Measurements from ENCODE around the gene FLT3LG.
A peak's percentile ranks its signal among the peaks of the same experiment; 100 is the strongest.

The FLT3LG gene

DNA sequence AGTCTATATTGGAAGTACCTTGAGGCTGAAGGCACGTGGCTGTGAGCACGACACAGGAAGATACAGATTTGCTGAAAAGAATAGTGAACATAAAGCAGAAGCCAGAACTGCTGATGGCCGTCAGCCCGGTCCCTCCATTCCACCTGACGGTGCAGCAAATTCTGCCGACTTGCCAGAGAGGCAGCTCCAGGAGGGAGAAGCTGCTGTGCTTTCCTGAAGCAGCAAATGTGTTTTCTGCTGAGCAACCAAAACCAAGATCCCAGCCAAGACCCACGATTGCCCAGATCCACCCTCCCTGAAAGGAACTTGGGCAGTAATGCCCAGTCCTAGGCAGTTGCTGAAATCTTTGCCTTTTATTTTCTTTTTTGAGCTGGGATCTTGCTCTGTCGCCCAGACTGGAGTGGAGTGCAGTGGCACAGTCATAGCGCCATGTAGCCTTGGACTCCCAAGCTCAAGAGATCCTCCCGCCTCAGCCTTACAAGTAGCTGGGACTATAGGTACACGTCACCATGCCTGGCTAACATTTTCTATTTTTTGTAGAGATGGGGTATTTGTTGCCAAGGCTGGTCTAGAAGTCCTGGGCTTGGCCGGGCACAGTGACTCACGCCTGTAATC, 46.8 kb downstream of the FLT3LG start:
- no peak for DNase-seq

DNA sequence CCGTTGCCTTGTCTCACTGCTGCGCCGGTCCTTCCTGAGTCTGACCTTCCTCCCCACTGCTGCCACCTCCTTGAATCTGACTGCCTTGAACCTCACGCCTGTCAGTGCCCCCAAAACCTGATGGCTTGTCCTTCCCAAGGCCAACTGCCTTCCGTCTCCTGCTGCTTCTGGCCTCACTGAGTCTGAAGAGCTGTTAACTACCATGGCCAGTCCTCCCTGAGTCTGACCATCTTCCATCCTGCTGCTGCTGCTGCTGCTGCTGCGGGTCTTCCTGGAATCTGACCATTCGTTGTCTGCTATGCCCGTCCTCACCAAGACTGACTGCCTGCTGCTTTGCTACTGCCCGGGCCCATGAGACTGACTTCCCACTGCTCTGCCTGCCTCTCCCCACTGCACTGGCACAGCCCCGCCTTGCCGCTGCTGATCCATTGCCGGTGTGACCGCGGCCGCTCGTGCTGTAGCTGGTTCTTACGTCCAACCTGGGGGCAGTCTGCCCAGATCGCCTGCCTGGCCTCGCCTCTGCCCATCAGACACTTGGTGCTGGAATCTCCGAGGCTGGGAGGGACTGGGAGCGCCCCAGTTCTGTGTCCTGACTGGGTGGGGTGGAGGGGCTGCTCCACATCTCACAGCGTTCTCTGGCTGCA, 50.9 kb downstream of the FLT3LG start:
- no peak for DNase-seq

DNA sequence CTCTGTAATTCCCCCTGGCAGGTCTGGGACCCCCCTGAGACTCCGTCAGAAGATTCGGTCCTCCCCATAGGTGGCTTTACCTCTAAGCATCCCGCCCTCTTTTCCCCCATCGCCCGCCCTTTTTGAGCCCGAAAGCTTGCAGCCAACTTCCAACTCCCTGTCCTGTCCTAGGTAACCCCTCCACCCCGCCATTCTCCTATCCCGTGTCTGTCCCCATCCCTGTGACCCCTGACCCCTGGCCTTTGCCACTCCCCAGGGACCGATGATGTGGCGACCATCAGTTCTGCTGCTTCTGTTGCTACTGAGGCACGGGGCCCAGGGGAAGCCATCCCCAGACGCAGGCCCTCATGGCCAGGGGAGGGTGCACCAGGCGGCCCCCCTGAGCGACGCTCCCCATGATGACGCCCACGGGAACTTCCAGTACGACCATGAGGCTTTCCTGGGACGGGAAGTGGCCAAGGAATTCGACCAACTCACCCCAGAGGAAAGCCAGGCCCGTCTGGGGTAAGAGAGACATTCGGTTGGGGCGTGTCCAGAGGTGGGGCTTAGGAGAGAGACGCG, 54.3 kb downstream of the FLT3LG start:
- no peak for DNase-seq

DNA sequence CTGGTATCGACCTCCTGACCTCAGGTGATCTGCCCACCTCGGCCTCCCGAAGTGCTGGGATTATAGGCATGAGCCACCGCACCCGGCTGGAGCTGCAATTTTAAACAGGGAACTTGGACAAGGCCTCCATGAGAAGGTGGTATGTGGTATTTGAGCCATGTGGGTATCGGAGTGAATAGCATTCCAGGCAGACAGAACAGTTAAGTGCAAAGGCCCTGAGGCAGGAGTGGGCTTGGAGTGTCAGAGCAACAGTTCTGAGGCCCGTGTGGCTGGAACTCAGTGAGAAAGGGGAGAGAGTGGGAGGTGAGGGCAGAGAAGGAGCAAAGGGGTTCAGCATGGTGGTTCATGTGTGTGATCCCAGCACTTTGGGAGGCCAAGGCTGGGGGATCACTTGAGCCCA, 56.7 kb downstream of the FLT3LG start:
- no peak for DNase-seq

DNA sequence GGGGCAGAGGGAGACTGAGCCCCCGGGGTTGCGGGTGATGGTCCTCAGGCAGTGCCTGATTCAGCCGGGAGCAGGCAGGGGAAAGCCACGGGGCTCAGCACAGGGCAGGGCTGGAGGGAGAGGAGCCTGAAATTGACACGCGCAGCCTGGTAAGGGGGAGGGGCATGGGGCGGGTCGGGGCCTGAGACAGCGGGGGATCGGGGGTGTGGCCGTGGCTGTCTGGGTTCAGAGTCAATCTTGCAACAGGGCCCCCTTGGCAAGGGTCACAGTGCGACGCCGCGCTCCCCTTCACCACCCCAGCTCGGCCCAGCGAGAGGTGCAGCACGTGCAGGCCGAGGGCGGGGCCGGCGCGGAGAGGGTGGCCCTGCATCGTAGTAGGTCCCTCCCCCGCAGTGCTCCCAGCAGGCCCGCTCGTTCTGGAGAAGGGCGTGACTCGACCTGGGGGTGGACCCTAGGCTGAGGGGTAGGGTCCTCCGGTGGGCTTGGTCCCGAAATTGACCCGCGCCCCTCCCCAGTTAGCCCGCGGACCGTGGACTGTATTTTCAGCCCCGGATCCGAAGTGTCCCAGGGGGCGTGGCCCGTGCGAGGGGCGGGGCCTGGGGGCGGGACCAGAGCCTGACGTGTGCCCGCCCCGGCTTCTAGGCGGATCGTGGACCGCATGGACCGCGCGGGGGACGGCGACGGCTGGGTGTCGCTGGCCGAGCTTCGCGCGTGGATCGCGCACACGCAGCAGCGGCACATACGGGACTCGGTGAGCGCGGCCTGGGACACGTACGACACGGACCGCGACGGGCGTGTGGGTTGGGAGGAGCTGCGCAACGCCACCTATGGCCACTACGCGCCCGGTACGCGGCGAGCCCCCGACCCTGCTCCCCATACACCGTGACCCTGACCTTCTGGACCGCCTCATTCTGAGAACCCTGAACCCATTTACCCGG, 59.8 kb downstream of the FLT3LG start:
- DNase-seq: peak; percentile 37 to 86

DNA sequence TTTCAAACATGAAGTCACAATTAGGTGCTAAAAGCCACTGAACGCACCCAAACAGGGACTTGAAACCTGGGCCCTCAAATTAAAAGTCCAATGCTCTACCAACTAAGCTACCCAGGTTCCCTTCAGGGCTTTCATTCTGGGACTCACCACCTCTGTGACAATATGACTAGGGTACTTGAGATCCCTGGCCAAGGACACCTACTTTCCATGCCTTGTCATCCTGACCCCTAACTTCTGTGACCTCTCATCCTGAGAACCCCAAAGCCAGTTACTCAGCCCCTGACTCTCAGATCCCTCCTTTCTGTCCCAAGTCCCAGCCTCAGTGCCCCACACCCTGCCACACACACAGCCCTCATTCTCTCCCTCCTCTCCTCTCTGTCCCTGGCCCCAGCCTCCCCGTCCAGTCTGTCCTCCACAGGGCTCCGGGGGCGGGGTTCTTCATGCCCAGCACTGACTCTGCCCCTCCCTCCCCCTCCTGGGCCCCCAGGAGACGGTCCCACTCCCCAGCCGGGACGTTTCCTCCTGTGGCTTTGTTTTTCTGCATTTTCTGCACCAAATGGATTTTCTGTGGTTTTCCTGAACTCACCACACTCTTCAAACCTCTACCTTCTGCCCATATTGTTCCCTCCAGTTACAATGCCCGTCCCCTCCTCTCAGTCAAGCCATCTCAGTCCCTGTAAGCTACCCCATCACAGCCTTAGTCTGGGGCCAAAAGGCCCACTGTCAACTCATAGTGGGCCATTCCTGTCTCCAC, 60.8 kb downstream of the FLT3LG start:
- no peak for DNase-seq

Data from NCI-H526 (cell line).